Liver (tissue), 9 donors: ENCODE data around the gene RBM34. TPM values are rescaled to one million over a fixed set of nuclear protein-coding genes. Genes with fewer than 3 reads are reported as not detected.

Experiments
- DNase-seq: peaks from one replicate; pipeline ENCODE4 v3.0.0-alpha.2; 2017; ENCODE audit warnings: low spot score
- H3K27ac ChIP-seq, 2 donors: one replicate each; pipeline ENCODE4 v1.7.0; 2013; ENCODE audit warnings: inconsistent platforms in 2 of 2, low read length in 2 of 2, control low read depth in 1 of 2, low read depth in 1 of 2, mild to moderate bottlenecking in 1 of 2
- H3K27me3 ChIP-seq, 4 donors: one replicate each; pipeline versions ENCODE4 v1.6.1 to v1.7.0; 2013; ENCODE audit warnings: low read length in 3 of 4, inconsistent platforms in 1 of 4, mild to moderate bottlenecking in 1 of 4, moderate library complexity in 1 of 4; ENCODE audit not compliant: control insufficient read depth in 4 of 4, insufficient read depth in 4 of 4
- H3K36me3 ChIP-seq, 4 donors: one replicate each; pipeline versions ENCODE4 v1.6.1 to v1.7.0; 2013; ENCODE audit warnings: low read length in 3 of 4, mild to moderate bottlenecking in 3 of 4, low read depth in 1 of 4, moderate library complexity in 1 of 4; ENCODE audit not compliant: control insufficient read depth in 4 of 4, insufficient read depth in 3 of 4
- H3K4me1 ChIP-seq, 4 donors: one replicate each; pipeline versions ENCODE4 v1.6.1 to v1.7.0; 2013; ENCODE audit warnings: low read length in 3 of 4, mild to moderate bottlenecking in 3 of 4, moderate library complexity in 1 of 4; ENCODE audit not compliant: control insufficient read depth in 4 of 4, insufficient read depth in 4 of 4
- H3K4me3 ChIP-seq, 3 donors: one replicate each; pipeline versions ENCODE4 v1.6.1 to v1.7.0; 2013; ENCODE audit warnings: low read length in 3 of 3, control low read depth in 1 of 3, low read depth in 1 of 3, mild to moderate bottlenecking in 1 of 3
- H3K9ac ChIP-seq, 2 donors: one replicate each; pipeline ENCODE4 v1.7.0; 2013; ENCODE audit warnings: low read length in 2 of 2, mild to moderate bottlenecking in 2 of 2, moderate library complexity in 2 of 2, control low read depth in 1 of 2, low read depth in 1 of 2
- H3K9me3 ChIP-seq, 4 donors: one replicate each; pipeline versions ENCODE4 v1.6.1 to v1.7.0; 2013; ENCODE audit warnings: low read length in 3 of 4; ENCODE audit not compliant: control insufficient read depth in 4 of 4
- EGR1 ChIP-seq, 2 donors: IDR thresholded peaks; 2 replicates each; pipeline ENCODE4 v1.6.1; 2016 to 2018; ENCODE audit warnings: antibody characterized with exemption in 2 of 2, low read depth in 2 of 2
- GABPA ChIP-seq, 2 donors: IDR thresholded peaks in 1 of 2; conservative IDR thresholded peaks in 1 of 2; 2 replicates each; pipeline ENCODE4 v1.6.1; 2016; ENCODE audit warnings: antibody characterized with exemption in 2 of 2, mild to moderate bottlenecking in 1 of 2, moderate library complexity in 1 of 2
- HNF4G ChIP-seq: IDR thresholded peaks from 2 replicates; pipeline ENCODE4 v1.6.1; 2016; ENCODE audit warnings: antibody characterized with exemption
- JUND ChIP-seq, 2 donors: IDR thresholded peaks; 2 replicates each; pipeline ENCODE4 v1.6.1; 2016; ENCODE audit warnings: antibody characterized with exemption in 2 of 2
- NR2F2 ChIP-seq: IDR thresholded peaks from 2 replicates; pipeline ENCODE4 v1.6.1; 2016; ENCODE audit warnings: antibody characterized with exemption
- RAD21 ChIP-seq, 2 donors: IDR thresholded peaks; 2 replicates each; pipeline ENCODE4 v1.6.1; 2016; ENCODE audit warnings: antibody characterized with exemption in 2 of 2, mild to moderate bottlenecking in 2 of 2
- RXRA ChIP-seq, 2 donors: IDR thresholded peaks; 2 replicates each; pipeline ENCODE4 v1.6.1; 2017 to 2018; ENCODE audit warnings: antibody characterized with exemption in 2 of 2, mild to moderate bottlenecking in 1 of 2
- SP1 ChIP-seq: IDR thresholded peaks from 2 replicates; pipeline ENCODE4 v1.6.1; 2018; ENCODE audit warnings: antibody characterized with exemption, mild to moderate bottlenecking
- TAF1 ChIP-seq: conservative IDR thresholded peaks from 2 replicates; pipeline ENCODE4 v1.6.1; 2016; ENCODE audit warnings: antibody characterized with exemption, mild to moderate bottlenecking
- YY1 ChIP-seq: IDR thresholded peaks from 2 replicates; pipeline ENCODE4 v1.6.1; 2016; ENCODE audit warnings: antibody characterized with exemption, mild to moderate bottlenecking
- WGBS: extraction: QIAGEN DNeasy Blood & Tissue Kit; methylation state at CpG from one replicate; pipeline ENCODE4 v1.1.7; 2013; 5-methylcytosine and 5-hydroxymethylcytosine counted together
- polyA plus RNA-seq, 2 donors: library from polyadenylated mRNA; stranded (reverse) in 1 of 2; unstranded in 1 of 2; fragments of 200-250 nt in 1 of 2; fragments of >200 nt in 1 of 2; fragmentation: Nextera tagmentation in 1 of 2; extraction: Ambion mirVana in 1 of 2; gene quantifications; one replicate each; pipeline versions ENCODE4 v1.2.1 to v1.2.3, GENCODE V29; 2013 to 2015
- total RNA-seq, 2 donors: library from RNA; depleted of rRNA; stranded (reverse); fragments of >200 nt; gene quantifications; one replicate each; pipeline ENCODE4 v1.2.3, GENCODE V29; 2014
- TF ChIP-seq, protein P1 (sequence below): fragments of 150-350 bp; IDR thresholded peaks from 2 replicates; pipeline ENCODE4 v1.5.1; 2017; ENCODE audit warnings: improper control_type of control experiment, low read depth, low read length; ENCODE audit not compliant: missing input control
- TF ChIP-seq, protein P2 (sequence below): IDR thresholded peaks from 2 replicates; pipeline ENCODE4 v1.6.1; 2016; ENCODE audit warnings: antibody characterized with exemption, mild to moderate bottlenecking
- TF ChIP-seq, protein P3 (sequence below): IDR thresholded peaks from 2 replicates; pipeline ENCODE4 v1.6.1; 2016; ENCODE audit warnings: antibody characterized with exemption
- TF ChIP-seq, protein P4 (sequence below): IDR thresholded peaks from 2 replicates; pipeline ENCODE4 v1.6.1; 2016; ENCODE audit warnings: antibody characterized with exemption
- donor health status: healthy.
- donor health status: healthy.
- donor health status: healthy.
- donor health status: healthy.
- donor health status: healthy.

RBM34 gene
- total and polyA plus RNA-seq, 4 donors, result 15.6 to 30.2 (median 18.8) TPM

DNA sequence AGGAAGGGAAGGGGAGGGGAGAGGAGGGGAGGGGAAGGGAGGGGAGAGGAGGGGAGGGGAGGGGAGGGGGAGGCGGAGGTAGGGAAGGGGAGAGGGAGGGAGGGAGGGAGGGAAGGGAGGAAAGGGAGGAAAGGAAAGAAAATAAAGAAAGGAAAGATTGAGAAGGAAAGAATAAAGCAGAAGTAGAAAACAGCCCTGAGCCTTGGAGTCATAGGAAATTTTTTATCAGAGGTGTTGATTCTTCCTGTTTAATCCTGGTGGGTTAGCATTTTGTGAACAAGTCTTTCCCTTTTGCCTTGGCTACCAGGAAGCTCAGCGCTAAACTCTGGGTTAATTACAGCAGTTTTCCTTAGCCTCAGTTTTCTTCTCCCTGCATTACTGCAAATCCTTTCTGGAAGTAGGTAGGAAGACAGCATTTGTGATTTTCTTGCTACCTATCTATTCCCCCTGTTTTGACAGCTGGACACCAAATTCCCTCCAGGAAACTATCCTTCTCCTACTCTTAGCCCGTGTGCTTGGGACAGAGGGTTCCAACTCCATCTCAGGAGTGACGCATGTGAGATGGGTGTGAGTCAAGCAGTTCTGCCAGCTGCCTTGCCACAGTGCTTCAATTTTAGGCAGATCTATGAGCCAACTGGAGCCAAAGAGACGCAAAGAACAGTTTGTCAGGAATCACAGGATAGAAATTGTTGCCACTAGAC, 59.3 kb downstream of the RBM34 start:
- 93% methylated on average over 5 of the region's 5 CpGs for whole genome bisulfite sequencing

DNA sequence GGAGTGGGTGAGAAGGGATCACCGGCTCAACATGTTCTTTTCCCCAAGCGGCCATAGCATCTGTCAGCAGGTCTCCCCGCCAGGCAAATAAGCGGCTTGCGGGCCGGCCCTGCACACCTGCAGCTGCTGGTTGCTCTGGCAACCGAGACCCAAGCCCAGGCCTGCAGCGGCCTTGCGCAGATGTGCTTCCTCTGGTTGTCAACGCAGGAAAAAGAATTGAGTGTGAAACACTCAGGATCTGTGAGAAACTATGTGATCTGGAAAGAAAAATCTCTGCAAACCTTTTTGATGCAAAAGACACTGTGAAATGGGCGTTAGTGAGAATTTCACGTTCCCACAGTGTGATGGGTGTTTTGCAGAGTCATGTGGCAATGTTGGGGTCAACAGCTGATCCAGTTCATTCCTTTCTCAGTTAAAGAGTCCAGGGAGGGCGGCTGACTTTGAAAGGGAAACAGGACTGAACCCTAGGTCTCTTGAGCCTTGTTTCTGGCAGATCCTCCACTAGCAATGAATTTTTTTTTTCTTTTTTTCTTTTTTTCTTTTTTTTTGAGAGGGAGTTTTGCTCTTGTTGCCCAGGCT, 60.8 kb downstream of the RBM34 start:
- DNase-seq, result no peak
- H3K9me3 ChIP-seq, result no peaks in the 10 kb centered on the region
- WGBS, result 81% methylated on average over 13 of the region's 13 CpGs
- TF ChIP-seq, protein P1, sequence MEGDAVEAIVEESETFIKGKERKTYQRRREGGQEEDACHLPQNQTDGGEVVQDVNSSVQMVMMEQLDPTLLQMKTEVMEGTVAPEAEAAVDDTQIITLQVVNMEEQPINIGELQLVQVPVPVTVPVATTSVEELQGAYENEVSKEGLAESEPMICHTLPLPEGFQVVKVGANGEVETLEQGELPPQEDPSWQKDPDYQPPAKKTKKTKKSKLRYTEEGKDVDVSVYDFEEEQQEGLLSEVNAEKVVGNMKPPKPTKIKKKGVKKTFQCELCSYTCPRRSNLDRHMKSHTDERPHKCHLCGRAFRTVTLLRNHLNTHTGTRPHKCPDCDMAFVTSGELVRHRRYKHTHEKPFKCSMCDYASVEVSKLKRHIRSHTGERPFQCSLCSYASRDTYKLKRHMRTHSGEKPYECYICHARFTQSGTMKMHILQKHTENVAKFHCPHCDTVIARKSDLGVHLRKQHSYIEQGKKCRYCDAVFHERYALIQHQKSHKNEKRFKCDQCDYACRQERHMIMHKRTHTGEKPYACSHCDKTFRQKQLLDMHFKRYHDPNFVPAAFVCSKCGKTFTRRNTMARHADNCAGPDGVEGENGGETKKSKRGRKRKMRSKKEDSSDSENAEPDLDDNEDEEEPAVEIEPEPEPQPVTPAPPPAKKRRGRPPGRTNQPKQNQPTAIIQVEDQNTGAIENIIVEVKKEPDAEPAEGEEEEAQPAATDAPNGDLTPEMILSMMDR, result no peak
- TF ChIP-seq HNF4G (no peak), JUND (IDR thresholded peaks at IDR 0.05) (no peak), YY1 (no peak), RXRA (IDR thresholded peaks at IDR 0.05) (no peak), GABPA (IDR thresholded peaks at IDR 0.05 in 1 of 2, conservative IDR thresholded peaks at IDR 0.05 in 1 of 2) (no peak), EGR1 (IDR thresholded peaks at IDR 0.05; ENCODE audit: low read depth in 2 of 2) (no peak)
- TF ChIP-seq, protein P2, sequence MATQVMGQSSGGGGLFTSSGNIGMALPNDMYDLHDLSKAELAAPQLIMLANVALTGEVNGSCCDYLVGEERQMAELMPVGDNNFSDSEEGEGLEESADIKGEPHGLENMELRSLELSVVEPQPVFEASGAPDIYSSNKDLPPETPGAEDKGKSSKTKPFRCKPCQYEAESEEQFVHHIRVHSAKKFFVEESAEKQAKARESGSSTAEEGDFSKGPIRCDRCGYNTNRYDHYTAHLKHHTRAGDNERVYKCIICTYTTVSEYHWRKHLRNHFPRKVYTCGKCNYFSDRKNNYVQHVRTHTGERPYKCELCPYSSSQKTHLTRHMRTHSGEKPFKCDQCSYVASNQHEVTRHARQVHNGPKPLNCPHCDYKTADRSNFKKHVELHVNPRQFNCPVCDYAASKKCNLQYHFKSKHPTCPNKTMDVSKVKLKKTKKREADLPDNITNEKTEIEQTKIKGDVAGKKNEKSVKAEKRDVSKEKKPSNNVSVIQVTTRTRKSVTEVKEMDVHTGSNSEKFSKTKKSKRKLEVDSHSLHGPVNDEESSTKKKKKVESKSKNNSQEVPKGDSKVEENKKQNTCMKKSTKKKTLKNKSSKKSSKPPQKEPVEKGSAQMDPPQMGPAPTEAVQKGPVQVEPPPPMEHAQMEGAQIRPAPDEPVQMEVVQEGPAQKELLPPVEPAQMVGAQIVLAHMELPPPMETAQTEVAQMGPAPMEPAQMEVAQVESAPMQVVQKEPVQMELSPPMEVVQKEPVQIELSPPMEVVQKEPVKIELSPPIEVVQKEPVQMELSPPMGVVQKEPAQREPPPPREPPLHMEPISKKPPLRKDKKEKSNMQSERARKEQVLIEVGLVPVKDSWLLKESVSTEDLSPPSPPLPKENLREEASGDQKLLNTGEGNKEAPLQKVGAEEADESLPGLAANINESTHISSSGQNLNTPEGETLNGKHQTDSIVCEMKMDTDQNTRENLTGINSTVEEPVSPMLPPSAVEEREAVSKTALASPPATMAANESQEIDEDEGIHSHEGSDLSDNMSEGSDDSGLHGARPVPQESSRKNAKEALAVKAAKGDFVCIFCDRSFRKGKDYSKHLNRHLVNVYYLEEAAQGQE, result no peak
- TF ChIP-seq, protein P3, sequence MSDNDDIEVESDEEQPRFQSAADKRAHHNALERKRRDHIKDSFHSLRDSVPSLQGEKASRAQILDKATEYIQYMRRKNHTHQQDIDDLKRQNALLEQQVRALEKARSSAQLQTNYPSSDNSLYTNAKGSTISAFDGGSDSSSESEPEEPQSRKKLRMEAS, result no peak

More for the DNA sequence above, 59.3 kb downstream of the RBM34 start:
- Histone ChIP-seq H3K27ac (no peak overlapping the region), H3K4me3 (no peak overlapping the region), H3K36me3 (no peaks in the 10 kb centered on the region), H3K9me3 (no peaks in the 10 kb centered on the region), H3K27me3 (no peaks in the 10 kb centered on the region), H3K9ac (no peak overlapping the region), H3K4me1 (peaks cover 0 to 8% (median 2%) of the 10 kb centered on the region in 4 donors)
- DNase-seq, result no peak
- TF ChIP-seq GABPA (IDR thresholded peaks at IDR 0.05 in 1 of 2, conservative IDR thresholded peaks at IDR 0.05 in 1 of 2) (no peak), RXRA (IDR thresholded peaks at IDR 0.05) (no peak), TAF1 (no peak), SP1 (no peak), EGR1 (IDR thresholded peaks at IDR 0.05; ENCODE audit: low read depth in 2 of 2) (no peak), NR2F2 (no peak), YY1 (no peak), RAD21 (IDR thresholded peaks at IDR 0.05) (no peak)
- TF ChIP-seq, protein P4, sequence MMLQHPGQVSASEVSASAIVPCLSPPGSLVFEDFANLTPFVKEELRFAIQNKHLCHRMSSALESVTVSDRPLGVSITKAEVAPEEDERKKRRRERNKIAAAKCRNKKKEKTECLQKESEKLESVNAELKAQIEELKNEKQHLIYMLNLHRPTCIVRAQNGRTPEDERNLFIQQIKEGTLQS, result no peak
- TF ChIP-seq, protein P3, result no peak
- TF ChIP-seq, protein P1, result no peak
- TF ChIP-seq, protein P2, result no peak

More for the DNA sequence above, 60.8 kb downstream of the RBM34 start:
- no peaks in the 10 kb centered on the region for H3K27me3 ChIP-seq
- no peaks in the 10 kb centered on the region for H3K36me3 ChIP-seq
- H3K4me3 ChIP-seq, result no peak overlapping the region
- peaks cover 0 to 8% (median 2%) of the 10 kb centered on the region in 4 donors for H3K4me1 ChIP-seq
- H3K9ac ChIP-seq, result no peak overlapping the region
- H3K27ac ChIP-seq, result no peak overlapping the region
